Skeletal muscle tissue (tissue), 4 donors: ENCODE results near the gene MT1H. TPM values are rescaled to one million over a fixed set of nuclear protein-coding genes. Genes with fewer than 3 reads are reported as not detected.

Experiments used
- H3K27ac ChIP-seq: one replicate; pipeline ENCODE4 v1.7.0; 2013; ENCODE audit warnings: mild to moderate bottlenecking, low read depth, low read length, inconsistent platforms
- H3K27me3 ChIP-seq, 3 donors: one replicate each; pipeline ENCODE4 v1.7.0; 2013; ENCODE audit warnings: low read length in 3 of 3; ENCODE audit not compliant: control insufficient read depth in 3 of 3, insufficient read depth in 3 of 3
- H3K36me3 ChIP-seq, 3 donors: one replicate each; pipeline ENCODE4 v1.7.0; 2013; ENCODE audit warnings: low read length in 3 of 3; ENCODE audit not compliant: control insufficient read depth in 3 of 3, insufficient read depth in 3 of 3
- H3K4me1 ChIP-seq, 3 donors: one replicate each; pipeline ENCODE4 v1.7.0; 2013; ENCODE audit warnings: low read length in 3 of 3, mild to moderate bottlenecking in 3 of 3; ENCODE audit not compliant: control insufficient read depth in 3 of 3, insufficient read depth in 3 of 3
- H3K4me3 ChIP-seq, 3 donors: one replicate each; pipeline ENCODE4 v1.7.0; 2013; ENCODE audit warnings: low read length in 3 of 3
- H3K9ac ChIP-seq, 3 donors: one replicate each; pipeline ENCODE4 v1.7.0; 2013; ENCODE audit warnings: low read length in 3 of 3, mild to moderate bottlenecking in 3 of 3, moderate library complexity in 2 of 3, low read depth in 1 of 3
- H3K9me3 ChIP-seq, 3 donors: one replicate each; pipeline ENCODE4 v1.7.0; 2013; ENCODE audit warnings: low read length in 3 of 3; ENCODE audit not compliant: control insufficient read depth in 3 of 3
- total RNA-seq: library from RNA; depleted of rRNA; stranded (reverse); fragments of >200 nt; gene quantifications from one replicate; pipeline ENCODE4 v1.2.3, GENCODE V29; 2014
- donor health status: Osteomylitis.

MT1H gene
- total RNA-seq, 1 donor from 2014 or later: not detected

DNA sequence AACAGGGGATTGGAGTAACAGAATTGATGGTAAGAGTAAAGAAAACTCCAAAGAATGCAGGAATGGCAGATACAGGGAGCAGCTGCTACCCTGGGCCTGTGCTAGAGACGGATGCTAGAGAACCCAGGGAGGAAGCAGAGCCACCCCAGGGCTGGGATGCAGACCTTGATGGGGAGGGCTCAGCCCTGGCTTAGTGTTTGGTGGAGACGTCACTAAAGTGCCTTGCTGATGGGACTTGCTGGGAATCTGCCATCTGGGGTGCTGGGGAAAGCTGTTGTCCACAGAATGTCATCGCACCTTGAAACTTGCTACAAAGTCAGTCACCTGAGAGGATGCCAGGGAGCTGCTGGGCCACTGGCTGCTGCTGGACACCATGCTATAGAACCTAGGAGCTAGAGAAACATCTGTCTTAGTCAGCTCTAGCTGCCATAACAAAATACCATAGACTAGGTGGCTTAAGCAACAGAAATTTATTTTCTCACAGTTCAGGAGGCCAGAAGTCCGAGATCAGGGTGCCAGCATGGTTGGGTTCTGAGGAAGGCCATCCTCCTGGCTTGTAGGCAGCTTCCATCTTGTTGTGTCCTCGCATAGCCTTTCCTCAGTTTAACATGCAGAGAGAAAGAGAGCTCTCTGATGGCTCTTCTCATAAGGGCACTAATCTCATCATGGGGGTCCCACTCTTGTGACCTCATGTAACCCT, 28.0 kb downstream of the MT1H start:
- H3K4me1 ChIP-seq: peaks cover 0 to 4% (median 0%) of the 10 kb centered on the region in 3 donors
- no peak overlapping the region for H3K9ac ChIP-seq
- H3K27ac ChIP-seq: no peak overlapping the region
- peaks cover 0 to 4% (median 0%) of the 10 kb centered on the region in 3 donors for H3K9me3 ChIP-seq
- H3K36me3 ChIP-seq: no peaks in the 10 kb centered on the region
- H3K27me3 ChIP-seq: no peaks in the 10 kb centered on the region
- no peak overlapping the region for H3K4me3 ChIP-seq

DNA sequence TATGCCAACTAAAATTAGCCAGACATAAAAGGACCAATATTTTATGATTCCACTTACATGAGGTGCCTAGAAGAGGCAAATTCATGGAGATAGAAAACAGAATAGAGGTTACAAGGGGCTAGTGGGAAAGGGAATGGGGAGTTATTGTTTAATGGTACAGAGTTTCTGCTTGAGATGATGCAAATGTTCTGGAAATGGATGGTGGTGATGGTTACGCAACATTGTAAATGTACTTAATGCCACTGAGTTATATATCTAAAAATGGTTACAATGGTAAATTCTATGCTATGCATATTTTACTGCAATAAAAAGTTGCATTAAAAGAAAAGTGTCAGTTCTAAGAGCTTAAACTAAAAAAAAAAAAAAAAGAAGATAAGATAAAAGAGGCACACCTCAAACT, 30.6 kb downstream of the MT1H start:
- Histone ChIP-seq H3K27ac (no peak overlapping the region), H3K9ac (no peak overlapping the region), H3K36me3 (no peaks in the 10 kb centered on the region), H3K9me3 (peaks cover 0 to 4% (median 0%) of the 10 kb centered on the region in 3 donors), H3K27me3 (no peaks in the 10 kb centered on the region), H3K4me1 (no peaks in the 10 kb centered on the region), H3K4me3 (no peak overlapping the region)

DNA sequence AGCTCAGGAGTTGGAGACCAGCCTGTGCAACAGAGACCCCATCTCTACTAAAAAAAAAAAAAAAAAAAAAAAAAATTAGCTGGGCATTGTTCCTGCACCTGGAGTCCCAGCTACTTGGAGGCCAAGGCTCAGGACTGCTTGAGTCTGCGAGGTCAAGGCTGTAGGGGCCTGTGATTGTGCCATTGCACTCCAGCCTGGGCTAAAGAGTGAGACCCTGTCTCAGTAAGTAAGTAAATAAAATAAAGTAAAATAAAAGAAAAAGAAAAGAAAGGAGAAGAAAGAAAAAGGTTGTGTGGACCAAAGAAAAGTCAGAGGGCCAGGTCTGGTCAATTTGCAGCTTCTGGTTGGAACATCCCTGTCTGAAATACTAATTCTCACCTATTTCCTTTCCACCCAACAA, 31.0 kb downstream of the MT1H start:
- Histone ChIP-seq H3K9ac (no peak overlapping the region), H3K9me3 (peaks cover 0 to 4% (median 0%) of the 10 kb centered on the region in 3 donors), H3K4me1 (no peaks in the 10 kb centered on the region), H3K4me3 (no peak overlapping the region), H3K36me3 (no peaks in the 10 kb centered on the region), H3K27ac (no peak overlapping the region), H3K27me3 (no peaks in the 10 kb centered on the region)

DNA sequence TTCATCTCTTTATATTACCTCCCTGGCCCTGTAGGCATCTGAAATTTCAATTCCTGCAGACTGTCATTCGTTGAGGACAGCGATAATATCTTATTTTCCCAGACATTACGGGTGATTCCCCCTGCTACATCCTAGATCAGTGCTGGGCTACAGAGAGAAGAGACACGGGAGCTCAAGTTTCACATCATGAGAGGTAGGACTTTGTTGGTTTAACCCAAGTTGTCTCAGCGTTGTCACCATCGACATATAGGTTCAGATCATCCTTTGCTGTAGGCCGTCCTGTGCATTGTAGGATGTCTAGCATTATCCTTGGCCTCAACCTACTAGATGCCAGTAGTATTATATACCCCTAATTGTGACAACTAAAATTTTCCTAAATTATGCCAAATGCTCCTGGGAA, 31.9 kb downstream of the MT1H start:
- no peaks in the 10 kb centered on the region for H3K27me3 ChIP-seq
- no peak overlapping the region for H3K9ac ChIP-seq
- no peaks in the 10 kb centered on the region for H3K36me3 ChIP-seq
- peaks cover 0 to 4% (median 0%) of the 10 kb centered on the region in 3 donors for H3K9me3 ChIP-seq
- H3K27ac ChIP-seq: no peak overlapping the region
- no peaks in the 10 kb centered on the region for H3K4me1 ChIP-seq
- H3K4me3 ChIP-seq: no peak overlapping the region

DNA sequence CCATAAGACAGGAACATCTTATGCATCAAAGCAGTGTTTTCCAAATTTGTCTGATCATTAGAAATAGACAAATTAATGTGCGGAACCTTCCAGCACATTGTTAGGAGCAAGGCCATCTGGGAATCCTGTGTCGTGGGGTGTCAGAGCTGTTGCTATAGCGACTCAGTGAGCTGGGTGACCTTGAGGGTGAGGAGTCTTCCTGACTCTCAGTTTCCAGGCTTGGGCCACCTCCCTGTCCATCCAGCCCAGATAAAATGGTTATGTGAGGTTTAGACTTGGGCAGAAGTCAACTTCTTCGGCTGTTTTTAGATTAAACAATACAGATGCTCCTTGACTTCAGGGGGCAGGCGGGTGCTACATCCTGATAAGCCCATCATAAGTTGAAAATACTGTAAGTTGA, 33.2 kb downstream of the MT1H start:
- no peaks in the 10 kb centered on the region for H3K36me3 ChIP-seq
- peaks cover 0 to under 1% (median 0%) of the 10 kb centered on the region in 3 donors for H3K9me3 ChIP-seq
- no peaks in the 10 kb centered on the region for H3K4me1 ChIP-seq
- H3K9ac ChIP-seq: no peak overlapping the region
- H3K27me3 ChIP-seq: no peaks in the 10 kb centered on the region
- H3K27ac ChIP-seq: no peak overlapping the region
- H3K4me3 ChIP-seq: no peak overlapping the region

DNA sequence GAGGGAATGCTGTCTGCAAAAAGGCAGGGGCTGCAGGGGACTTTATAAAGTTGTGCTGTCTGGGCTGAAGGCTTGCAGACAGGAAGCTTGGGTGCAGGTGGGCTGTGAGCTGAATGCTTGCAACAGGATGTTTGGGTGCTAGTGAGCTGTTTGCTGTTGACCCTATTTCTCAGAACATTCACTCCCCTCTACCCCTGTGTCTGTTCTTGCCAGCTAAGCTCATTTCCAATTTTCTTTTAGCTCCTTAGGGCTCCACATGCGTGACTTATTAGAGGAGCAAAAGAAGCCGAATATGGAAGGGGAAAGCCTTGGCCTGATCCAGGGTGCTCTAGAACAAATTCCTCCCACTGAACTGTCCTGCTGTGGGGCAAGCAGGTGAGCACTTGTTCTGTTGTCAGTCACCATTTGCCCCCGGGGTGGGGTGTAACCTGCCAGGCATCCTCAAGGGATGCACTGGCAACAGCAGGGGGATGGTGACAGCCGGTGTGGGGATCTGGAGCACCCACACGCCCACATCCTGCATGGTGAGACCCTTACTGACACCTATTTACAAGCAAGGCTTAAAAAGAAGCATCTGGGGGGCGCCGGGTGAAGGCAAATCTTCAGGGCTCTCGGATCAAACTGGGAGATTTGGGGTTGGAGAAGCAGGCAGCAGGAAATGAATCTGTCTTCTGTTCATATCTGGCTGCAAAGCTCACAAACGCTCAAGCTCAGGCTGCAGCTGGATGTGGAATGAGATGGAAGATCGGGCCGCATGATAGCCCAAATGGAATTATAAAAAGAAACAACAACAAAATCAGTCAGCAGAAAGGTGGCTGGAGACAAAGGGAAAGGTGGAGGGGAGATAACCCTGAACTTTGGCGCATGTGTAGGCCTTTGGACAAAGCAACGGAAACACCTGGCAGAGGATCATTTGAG, 39.2 kb downstream of the MT1H start:
- H3K27ac ChIP-seq: no peak overlapping the region
- H3K4me1 ChIP-seq: no peaks in the 10 kb centered on the region
- no peaks in the 10 kb centered on the region for H3K27me3 ChIP-seq
- no peaks in the 10 kb centered on the region for H3K36me3 ChIP-seq
- H3K9me3 ChIP-seq: no peaks in the 10 kb centered on the region
- no peak overlapping the region for H3K9ac ChIP-seq
- no peak overlapping the region for H3K4me3 ChIP-seq

DNA sequence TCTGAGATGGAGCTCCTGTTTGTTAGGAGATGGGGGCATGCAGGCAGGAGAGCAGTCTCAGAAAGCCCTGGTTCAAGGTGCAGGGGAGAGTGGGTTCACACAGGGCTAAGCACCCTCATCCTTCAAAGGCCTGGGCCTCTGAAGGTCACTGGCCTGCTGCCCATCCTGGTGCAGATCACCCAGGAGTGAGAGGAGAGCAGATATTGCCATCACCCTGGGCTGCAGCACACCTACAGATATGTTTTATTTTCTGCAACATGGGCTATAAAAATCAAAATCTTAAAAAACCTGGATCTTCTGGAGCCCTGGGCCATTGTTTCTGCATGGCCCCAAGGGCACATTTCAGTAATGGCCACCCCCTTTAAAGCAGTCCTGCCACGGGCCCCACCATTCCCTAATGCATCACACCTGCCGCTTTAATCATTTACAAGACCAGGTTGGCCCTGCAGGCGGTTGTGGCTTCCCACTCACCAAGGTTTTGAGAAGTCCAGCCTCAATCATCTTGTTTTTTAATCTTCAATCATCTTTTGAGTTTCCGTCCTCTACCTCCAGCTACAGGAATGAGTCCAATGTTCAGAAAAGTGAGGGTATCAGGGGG, 39.9 kb downstream of the MT1H start:
- Histone ChIP-seq H3K27me3 (no peaks in the 10 kb centered on the region), H3K27ac (no peak overlapping the region), H3K9me3 (no peaks in the 10 kb centered on the region), H3K4me1 (no peaks in the 10 kb centered on the region), H3K9ac (no peak overlapping the region), H3K36me3 (no peaks in the 10 kb centered on the region), H3K4me3 (no peak overlapping the region)

DNA sequence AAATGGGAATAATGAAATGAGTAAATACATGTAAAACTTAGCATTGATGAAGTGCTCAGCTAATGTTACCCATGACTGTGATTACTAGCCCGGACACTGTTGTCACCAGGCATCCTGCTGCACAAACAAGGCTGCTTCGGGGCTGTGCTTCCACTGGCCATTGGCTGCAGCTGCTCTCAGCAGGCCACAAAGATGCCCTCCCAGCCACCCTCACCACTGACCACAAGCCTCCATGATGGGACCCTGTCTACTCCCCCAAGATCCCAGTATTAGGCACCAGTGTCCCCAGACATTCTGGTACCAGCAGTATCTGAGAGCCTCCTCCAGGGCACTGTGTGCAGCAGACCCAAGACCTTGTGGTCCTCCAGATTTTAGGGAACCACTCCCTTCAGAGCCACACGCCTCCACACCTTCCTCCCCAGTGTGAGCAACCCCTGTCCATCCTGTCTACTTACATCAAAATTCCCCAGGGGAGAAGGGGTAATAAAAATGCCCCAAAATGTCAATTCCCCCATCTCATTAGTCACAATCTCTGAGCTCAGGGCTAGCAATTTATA, 40.6 kb downstream of the MT1H start:
- H3K27me3 ChIP-seq: no peaks in the 10 kb centered on the region
- H3K4me3 ChIP-seq: no peak overlapping the region
- no peaks in the 10 kb centered on the region for H3K36me3 ChIP-seq
- H3K9me3 ChIP-seq: no peaks in the 10 kb centered on the region
- no peaks in the 10 kb centered on the region for H3K4me1 ChIP-seq
- H3K27ac ChIP-seq: no peak overlapping the region
- no peak overlapping the region for H3K9ac ChIP-seq

DNA sequence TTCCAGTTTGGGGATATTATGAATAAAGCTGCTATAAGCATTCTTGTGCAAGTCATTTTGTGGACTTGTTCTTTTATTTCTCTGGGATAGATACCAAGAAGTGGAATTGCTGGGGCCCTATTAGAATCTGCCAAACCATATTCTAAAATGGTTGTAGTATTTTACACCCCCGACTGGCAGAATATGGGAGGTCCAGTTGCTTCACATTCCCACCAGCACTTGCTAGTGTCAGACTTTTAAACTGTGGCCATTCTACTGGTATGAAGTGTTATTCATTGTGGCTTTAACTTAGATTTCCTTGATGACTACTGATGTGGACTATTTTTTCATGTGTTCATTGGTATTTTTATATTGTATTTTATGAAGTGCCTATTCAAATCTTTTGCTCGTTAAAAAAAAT, 42.2 kb downstream of the MT1H start:
- Histone ChIP-seq H3K9me3 (no peaks in the 10 kb centered on the region), H3K36me3 (no peaks in the 10 kb centered on the region), H3K9ac (no peak overlapping the region), H3K4me3 (no peak overlapping the region), H3K27ac (no peak overlapping the region), H3K27me3 (no peaks in the 10 kb centered on the region), H3K4me1 (no peaks in the 10 kb centered on the region)
